IPS DF 4.7 (cell line): ENCODE results near the gene ARHGEF28.

Source experiments
- DNase-seq: peaks from one replicate; pipeline ENCODE4 v3.0.0-alpha.2; 2013; ENCODE audit warnings: low spot score; ENCODE audit errors: extremely low read depth

ARHGEF28 gene

DNA sequence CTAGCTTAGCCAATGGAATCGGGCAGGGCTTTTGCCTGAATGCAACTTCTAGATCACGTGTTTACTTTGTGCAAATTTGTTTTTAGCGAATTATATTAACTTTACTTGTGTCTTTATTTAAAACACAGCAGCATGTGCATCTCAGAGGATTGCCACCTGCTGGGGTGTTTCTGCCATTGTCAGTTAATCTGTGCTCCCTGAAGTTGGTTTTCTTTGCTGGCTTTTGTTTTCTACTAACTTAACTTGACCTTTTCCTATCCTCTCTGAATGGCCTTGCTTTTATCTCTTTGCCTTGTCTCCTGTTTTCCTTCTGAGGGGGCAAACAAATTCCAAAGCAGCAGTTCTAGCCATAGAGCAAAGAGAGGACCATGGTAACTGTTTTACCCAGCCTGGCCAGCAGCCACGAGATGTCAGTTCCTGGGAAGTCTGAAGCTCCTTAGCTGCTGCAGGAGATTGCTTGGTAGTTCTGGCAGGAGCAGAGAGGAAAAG, 67.6 kb downstream of the ARHGEF28 start:
- peak; percentile 14 for DNase-seq

DNA sequence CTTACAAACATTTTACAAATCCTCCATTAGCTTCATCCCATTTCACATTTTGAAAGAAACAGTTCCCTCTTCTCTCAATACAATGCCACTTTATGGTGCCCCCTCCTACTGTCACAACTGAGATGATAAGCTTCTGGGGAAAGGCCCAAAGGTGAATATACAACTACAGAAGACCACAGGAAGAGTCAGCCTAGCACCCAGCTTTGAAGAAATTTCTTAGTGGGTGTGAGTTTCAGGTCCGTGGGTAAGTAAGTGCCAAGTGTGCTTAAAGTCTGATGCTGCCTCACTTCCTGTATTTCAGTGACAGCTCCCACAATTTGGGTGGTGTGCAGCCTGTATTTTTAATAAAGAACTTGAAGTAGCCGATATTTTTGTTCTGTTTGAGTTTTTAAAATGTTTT, 68.1 kb downstream of the ARHGEF28 start:
- no peak for DNase-seq

DNA sequence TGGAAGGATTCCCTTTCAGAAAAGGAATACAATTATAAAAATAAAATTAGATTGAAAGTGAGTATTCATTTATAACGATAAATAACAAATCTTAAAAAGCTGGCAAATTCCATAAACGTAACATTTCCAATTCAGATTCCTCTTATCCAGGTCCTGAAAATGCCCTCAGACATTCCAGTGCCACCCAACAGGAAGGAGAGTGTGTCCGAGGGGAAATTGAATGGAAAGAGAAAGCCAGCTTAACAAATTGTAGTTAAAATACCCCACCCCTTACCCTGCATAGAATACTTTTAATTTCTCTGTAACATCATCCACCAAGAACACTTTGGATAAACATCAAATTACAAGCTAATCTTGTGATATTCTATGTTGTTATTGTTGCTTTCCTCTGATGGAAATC, 72.0 kb downstream of the ARHGEF28 start:
- DNase-seq = no peak

DNA sequence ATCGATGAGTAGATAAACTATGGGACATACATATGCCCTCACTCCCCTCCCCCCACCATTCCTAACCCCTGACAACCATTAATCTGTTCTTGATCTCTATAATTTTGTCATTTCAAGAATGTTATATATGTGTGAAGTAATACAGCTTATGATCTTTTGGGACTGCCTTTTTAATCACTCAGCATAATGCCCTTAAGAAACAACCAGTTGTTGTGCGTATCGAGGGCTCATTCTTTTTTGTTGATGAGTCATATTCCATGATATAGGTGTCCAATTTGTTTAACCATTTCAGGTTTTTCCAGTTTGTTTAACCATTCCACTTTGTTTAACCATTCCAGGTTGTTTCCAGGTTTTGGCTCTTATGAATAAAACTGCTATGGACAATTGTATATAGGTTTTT, 75.6 kb downstream of the ARHGEF28 start:
- no peak for DNase-seq

DNA sequence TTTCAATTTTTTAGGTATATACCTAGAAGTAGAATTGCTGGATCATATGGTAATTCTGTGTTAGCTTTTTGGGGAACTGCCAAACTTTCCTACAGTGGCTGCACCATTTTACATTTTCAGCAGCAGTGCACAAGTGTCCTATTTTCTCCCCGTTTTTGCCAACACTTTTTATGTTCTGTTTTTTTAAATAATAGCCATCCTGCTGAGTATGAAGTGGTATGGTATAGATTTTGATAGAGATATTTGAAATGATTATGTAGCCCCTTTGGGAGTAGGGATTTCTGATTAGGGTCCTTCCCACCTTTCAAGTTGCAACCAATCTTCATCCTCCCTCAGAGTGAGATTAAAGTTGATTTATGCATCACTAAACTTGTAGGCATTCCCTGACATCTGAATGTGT, 76.5 kb downstream of the ARHGEF28 start:
- no peak for DNase-seq

DNA sequence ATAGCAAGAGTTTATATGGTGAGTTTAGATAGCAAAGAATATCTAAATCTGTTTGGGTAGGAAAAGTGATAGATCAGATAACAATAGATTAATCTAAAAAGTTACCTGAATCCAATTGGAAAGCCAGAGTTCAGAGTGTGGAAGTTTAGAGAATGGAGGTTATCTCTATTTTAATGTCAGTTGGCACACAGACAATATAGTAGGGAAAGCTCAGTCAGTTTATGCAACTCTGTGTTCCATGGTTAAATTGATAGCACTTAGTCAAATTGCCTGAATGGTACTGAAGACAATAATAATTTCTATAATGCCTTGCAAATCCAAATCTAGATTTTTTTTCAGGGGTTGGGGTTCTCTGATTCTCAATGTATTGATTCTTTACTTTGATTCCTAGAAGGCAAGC, 77.0 kb downstream of the ARHGEF28 start:
- no peak for DNase-seq

DNA sequence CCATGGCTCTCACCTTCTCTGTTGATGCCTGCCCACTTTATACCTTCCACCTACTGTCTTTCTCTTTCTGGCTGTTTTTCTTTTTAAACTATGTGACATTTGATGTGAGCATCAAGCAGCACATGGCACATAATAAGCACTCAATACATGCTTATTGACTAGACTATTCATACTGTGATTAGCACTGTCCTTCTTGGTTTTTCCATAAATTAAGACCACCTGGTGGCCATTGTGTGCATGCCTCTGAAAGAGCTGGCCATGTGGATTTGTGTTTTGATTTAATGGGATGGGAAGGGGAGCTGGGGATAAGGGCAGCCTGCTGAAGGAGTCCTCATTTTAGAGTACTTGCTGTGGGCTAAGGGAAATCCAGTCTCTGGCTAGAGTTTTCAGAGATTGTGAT, 79.4 kb downstream of the ARHGEF28 start:
- DNase-seq = no peak

DNA sequence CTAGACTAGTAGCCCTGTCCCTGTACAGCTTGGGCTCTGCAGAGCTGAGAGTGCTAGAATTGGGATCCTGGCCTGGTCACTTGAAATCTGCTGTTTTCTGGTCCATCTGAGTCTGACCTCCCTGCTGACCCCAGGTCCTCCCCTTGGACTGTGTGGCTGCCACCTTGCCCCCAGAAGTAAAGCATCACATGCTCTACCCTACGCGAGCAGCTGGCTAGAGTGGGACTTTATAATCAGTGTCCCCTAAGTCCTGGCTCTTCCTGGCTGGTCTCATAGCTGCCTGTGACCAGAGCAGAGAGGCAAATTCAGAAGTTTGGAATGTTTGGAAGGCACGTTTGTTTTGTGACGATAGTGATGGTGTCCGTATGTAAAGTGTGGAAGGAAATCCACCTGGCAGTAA, 81.0 kb downstream of the ARHGEF28 start:
- DNase-seq = no peak

DNA sequence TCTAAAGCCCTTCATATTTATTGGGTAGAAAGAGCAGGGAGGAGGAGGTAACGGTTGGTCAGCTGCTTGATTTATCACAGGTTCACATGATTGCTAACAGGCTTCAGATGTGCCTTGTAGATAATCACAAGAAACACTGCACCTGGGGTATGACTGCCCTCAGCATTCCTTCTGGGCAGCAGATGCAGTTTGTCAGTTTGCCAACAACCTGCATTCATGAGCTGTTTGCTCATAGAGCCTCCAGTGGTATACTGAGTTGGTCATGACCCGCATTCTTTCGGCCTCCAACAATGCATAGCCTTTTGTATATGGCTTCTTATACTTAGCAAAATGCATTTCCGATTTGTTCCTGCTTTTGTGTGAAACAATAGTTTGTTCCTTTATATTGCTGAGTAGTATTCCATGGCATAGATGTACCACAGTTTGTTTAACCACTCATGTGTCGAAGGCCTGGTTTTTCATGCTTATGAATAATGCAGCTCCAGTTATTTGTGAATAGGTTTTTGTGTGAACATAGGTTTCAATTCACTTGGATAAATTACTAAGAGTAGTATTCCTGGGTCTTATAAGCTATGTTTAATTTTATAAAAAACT, 83.6 kb downstream of the ARHGEF28 start:
- no peak for DNase-seq

DNA sequence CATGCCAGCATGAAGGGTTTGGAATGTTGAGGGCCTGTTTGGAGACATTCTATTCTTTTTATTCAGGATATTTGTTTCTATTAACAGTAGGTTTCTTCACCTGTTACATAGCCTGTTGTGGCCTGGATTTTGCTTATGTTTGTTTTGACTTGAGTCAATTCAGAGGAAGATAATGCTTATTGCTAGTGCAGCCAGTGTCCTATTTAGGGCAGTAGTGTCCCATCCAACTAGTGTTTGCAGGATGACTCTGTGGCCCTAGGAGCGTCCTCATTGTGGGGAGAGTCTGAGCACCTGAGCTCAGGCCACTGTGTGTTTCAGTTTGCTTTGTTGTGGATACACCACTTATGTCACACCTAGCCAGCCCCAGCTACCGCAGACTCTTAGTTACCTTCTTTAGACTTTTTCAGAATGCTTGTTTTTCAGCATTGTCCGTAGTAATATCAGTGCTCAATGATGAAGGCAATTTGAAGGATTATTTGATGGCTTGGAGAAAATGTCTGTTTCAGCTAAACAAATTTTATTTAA, 90.3 kb downstream of the ARHGEF28 start:
- DNase-seq = no peak

DNA sequence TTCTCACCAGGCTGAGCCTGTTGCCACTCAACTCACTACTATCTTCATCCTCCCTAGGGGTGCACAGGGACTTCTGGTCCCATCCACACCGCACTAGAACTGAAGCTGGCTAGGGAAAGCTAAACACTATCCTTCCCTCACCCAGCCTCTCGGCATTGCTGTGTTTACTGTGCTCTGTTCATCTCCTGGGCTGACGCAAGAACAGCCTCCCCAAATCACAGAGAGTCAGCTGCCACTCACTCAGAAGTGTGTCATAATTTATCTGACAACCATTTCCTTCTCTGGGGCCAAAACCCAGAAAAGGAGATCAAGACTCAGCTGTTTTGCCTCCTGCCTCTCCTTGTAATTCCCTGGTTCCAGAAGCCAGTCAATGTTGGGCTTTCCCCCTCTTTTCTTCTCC, 92.8 kb downstream of the ARHGEF28 start:
- no peak for DNase-seq

DNA sequence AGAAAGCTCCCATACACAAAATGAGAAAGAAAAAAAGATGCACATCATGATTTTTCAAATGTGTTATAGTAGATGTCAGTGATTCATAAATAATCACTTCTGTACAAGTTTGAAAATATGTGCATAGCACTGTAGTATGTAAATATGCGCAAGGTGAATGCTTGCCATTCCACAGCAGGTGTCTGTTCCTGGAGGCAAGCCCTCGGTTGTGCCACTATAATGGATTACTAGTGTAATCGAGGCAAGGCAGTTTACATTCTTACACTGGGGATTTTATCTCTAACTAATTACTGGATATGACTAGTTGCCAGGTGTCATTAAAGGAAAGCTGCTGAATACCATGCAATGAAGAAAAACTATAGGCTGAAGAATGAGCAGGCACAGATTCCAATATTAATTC, 93.6 kb downstream of the ARHGEF28 start:
- DNase-seq = no peak

DNA sequence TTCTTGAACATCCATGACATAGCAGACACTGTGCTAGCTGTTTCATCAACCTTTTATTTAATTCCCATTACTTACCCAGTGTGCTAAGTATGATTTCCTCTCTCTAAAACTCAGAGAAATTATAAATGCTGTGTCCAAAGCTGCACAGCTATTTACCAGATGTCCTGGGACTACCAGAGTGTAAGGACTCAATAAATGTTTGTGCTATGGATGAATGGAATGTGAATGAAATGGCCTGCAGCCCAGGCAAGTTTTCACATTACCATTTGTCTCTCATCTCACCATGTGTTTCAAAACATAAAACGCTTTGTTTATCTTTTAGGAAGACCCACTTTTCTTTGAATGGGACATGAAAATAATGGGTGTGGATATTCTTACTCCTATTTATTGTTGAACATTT, 96.2 kb downstream of the ARHGEF28 start:
- DNase-seq = no peak

DNA sequence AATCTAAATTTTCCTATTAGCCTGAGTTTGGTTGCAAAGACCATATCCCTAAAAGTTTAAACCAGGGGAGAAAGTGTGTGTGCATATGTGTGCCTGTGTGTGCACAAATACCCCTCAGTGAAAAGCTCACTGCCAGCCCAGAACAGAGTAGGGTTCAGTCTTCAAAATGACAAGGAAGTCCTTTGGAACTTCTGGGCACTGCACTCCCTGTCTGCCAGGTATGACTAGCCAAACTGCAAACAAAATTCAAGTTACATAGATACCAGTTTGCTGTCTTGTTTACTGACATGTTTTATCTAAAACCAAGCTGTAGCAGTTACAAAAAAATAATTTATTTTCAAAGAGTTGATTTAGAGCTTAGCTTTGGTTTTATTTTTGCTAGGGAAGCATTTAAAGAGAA, 100.1 kb downstream of the ARHGEF28 start:
- no peak for DNase-seq

DNA sequence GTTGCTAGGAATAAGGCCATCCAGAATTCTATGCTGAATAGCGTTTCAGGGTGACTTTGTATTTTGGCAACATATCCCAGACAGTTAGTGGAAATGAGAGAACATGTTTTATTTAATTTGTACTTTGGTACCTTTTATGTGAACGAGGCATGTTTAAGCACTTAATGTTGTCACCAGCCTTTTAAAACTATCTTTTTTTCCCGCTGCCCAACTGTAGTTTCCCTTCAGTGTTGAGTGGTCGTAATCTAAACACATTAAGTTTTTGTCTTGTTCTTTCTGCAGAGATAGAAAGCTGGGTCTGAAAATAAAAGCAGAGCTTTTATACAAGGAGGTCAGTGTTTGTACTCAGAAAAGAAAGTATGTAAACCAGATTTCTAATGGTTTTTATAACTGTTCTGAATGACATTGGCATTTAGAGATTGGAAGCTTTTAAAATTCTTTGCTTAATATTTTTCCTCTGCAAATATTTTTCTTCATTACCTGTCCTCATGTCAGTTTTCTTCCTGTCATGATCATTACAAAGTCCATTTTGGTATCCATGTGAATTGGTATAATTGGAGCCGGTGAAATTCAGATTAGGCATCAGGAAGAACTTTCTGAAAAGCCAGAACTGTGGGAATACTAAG, 100.7 kb downstream of the ARHGEF28 start:
- no peak for DNase-seq

DNA sequence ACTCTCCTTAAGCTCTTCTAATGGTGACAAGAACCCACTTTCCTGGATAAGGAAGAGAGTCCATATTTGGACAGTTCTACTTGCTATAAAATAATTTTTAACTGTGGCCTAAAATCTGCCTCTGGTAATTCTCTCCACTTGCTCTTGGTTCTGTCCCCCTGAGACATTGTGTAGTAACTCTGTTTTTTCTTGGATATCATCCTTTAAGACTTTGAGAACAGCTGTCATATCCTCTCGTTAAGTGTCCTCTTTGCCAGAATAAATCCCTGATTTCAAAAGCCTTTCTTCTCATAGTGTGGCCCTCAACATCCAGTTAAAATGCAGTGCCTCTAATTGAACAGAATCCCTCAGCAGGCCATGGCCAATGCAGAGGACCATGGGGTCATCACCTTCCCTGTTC, 101.5 kb downstream of the ARHGEF28 start:
- no peak for DNase-seq

DNA sequence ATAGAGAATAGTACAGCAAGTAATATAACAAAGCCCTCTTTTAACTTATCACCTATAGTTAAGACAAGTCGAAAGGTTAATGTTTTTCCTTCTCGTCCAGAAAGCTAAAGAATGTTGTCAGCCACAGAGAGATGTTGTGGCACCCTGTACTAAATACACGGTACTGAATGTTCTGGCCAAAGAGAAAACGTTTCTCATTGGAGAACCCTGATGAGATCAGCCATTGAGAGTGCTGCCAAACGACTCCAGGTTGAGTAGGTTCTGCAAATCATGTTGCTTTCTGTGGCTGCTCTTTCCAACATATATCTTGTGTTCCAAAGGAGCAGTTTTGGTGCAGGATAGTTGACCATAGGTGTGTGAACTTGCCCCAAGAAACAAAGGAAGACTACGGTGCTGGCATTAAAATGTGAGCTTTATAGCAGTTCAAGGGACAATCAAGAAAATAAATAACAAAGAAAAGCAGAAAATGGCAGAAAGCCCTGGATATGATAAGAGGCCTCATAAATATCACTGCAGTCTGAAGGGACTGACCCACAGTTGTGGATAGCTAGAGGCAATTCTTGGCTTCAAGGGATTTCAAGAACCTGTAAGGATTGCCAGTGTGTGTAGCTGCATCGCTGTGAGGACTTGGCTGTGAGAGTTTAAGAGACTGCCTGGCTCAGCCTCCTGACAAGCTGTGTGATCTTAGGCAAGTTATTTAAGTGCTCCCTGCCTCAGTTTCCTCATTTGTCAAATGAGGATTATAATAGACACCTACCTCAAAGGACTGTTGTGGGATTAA, 102.7 kb downstream of the ARHGEF28 start:
- DNase-seq = no peak

DNA sequence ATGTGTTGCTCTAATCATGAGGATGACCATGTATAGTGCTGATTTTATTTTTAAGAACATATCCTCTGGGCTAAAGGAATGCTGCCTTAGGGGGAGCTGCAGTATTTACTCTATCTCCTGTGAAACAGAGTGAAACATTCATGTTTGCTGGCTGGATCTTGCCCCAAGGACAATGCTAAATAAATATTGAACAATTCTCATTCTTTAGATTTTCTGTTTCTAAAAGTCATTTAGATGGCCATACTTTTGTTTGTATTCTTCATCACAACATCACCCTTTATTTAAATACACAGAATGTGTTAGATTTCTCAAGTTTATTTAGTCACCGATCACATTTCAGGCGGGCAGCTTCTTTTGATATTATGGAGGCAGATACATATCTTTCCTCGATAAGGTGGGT, 103.3 kb downstream of the ARHGEF28 start:
- no peak for DNase-seq

DNA sequence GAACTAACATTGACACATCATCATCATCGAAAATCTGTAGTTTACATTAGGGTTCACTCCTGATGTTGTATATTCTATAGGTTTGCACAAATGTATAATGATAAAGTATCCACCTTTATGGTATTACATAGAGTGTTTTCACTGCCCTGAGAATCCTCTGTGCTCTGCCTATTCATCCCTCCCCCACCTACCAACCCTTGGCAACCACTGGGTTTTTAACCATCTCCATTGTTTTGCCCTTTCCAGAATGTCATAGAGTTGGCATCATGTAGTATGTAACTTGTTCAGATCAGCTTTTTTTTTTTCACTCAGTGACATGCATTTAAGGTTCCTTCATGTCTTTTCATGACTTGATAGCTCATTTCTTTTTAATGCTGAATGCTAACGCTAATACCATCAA, 106.0 kb downstream of the ARHGEF28 start:
- no peak for DNase-seq

DNA sequence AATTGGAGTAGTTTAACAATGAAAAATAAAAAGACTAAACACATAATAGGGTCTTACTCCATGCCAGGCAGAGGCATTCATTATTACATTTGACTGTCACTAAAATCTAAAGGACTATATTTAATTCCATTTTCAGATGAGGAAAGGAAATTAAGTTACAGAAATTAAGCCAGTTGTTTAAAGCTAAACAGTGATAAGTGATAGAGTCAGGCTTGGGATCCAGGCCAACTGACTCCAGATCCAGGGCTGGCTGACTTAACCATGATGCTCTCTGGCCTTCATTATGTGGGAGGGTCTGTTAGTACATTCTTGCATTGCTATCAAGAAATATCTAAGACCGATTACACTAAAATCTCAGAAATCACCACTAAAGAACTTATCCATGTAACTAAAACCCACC, 107.2 kb downstream of the ARHGEF28 start:
- DNase-seq = no peak

DNA sequence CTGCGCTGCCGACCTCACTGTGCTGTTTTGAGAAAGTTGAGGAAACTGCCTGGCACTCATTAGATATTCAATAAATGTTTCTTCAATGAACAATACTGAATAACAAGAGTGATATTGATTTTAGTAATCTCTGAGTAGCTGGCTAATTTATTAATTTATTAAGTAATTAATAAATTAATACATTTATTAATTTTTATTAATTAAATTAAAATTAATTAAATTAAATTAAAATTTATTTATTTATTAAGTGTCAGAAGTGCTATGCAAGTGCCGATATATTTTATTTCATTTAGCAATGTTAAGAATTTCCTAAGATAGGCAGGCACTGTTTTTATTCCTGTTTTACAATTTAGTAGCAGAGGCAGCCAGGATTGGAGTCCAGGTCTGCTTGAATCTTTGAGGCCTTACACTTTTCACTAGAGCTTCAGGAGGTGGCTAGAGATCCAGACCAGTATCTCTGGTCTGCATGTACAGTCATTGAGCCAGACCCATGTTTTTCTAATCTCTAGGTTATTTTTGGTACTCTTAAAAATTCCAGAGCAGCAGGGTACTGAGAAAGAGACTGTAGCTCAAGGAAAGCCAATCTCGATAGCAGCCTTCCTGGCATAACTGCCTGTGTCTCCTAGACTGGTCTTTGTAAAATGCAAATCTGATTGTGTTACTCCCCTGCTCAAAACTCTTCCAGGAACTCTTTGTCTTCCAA, 109.2 kb downstream of the ARHGEF28 start:
- no peak for DNase-seq

DNA sequence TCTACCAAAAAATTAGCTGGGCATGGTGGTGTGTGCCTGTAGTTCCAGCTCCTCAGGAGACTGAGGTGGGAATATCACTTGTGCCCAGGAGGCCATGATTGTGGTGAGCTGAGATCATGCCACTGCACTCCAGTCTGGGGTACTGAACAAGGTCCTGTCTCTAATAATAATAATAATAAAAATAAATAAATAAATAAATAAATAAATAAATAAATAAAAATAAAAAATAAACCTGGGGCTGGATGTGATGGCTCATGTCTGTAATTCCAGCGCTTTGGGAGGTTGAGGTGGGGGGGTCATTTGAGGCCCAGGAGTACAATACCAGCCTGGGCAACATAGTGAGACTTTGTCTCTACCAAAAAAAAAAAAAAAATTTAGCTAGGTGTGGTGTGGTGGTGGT, 113.7 kb downstream of the ARHGEF28 start:
- DNase-seq = no peak
